ENCODE data around the gene GRID1. TPM values are rescaled to one million over a fixed set of nuclear protein-coding genes. Genes with fewer than 3 reads are reported as not detected.

GRID1 gene
- total RNA-seq, 1 experiment from 2014 or later, result 5.6 TPM

GRCh38 chr10:85784792-85785191 lies 581.8 kb downstream of the GRID1 start (continued):
- TF ChIP-seq CTCF (IDR thresholded peaks at IDR 0.05 in 2 of 3, conservative IDR thresholded peaks at IDR 0.05 in 1 of 3; ENCODE audit: borderline replicate concordance in 1 of 3, insufficient read depth in 1 of 3, low read depth in 2 of 3, low read length in 2 of 3) (no peak), ZBTB33 (IDR thresholded peaks at IDR 0.05; ENCODE audit: extremely low read depth, insufficient replicate concordance, low read length) (no peak), POLR2AphosphoS5 (IDR thresholded peaks at IDR 0.05; ENCODE audit: low read depth, low read length) (no peak), ZFX (IDR thresholded peaks at IDR 0.05) (no peak)

DNA sequence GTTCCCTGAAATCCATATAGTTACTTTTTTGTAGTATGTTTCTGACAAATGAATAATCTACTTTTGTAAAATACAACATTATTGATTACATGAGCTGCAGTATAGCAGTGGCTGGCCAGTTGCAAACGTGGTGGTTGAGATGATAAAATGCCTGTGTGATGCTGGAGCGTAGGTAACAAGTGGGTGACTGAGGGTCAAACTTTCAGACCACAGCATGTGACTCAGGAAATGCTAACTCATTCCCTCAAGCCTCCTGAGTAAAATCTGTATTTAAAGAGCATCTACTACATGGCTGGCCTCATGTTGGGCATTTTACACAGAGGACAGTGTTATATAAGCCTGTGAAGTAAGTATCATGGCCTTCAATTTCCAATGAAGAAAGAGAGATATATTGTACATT lies 585.2 kb downstream of the GRID1 start:
- ATAC-seq (no peak), DNase-seq (ENCODE audit: low read depth, low spot score) (no peak)
- BruUV-seq (replicated peaks), result no TSS peak
- no peak overlapping the region for H3K9ac ChIP-seq (ENCODE audit: low read length)
- no peaks in the 10 kb centered on the region for H3K9me3 ChIP-seq (ENCODE audit: control insufficient read depth in 1 of 2, insufficient read depth in 1 of 2, low read depth in 1 of 2, low read length in 2 of 2)
- POLR2A ChIA-PET, result no interaction called here
- CTCF ChIA-PET, result no interaction called here
- no peaks in the 10 kb centered on the region for H3K79me2 ChIP-seq (ENCODE audit: insufficient read depth, low read length)
- intact Hi-C loops (cut with micrococcal nuclease), result no loop called here
- no peaks in the 10 kb centered on the region for H3K9me2 ChIP-seq (ENCODE audit: insufficient read depth)
- H3K4me3 ChIP-seq (replicated peaks in 1 of 2; ENCODE audit: low read depth in 1 of 2, low read length in 2 of 2), result no peak overlapping the region
- no peak overlapping the region for H2AFZ ChIP-seq (ENCODE audit: low read depth, low read length, poor library complexity, severe bottlenecking)
- no peaks in the 10 kb centered on the region for H3K36me3 ChIP-seq (ENCODE audit: control insufficient read depth in 1 of 2, insufficient read depth in 2 of 2, low read length in 2 of 2)
- H3K4me2 ChIP-seq (ENCODE audit: low read length), result no peak overlapping the region
- RAD21 ChIA-PET (ENCODE audit: low non-redundant PET in 1 of 2, low total read pairs in 2 of 2, uncharacterized antibody in 2 of 2, unreplicated experiment in 2 of 2), result no interaction called here
- H3K27me3 ChIP-seq (ENCODE audit: insufficient read depth, low read length), result no peaks in the 10 kb centered on the region
- no peaks in the 10 kb centered on the region for H4K20me1 ChIP-seq (ENCODE audit: insufficient read depth)
- no peaks in the 10 kb centered on the region for H3K4me1 ChIP-seq (ENCODE audit: control insufficient read depth in 1 of 2, insufficient read depth in 2 of 2, low read length in 2 of 2)
- H3K27ac ChIP-seq (ENCODE audit: low read depth, low read length), result no peak overlapping the region
- no peak for TF ChIP-seq EZH2 (IDR thresholded peaks at IDR 0.05)
- no peak for TF ChIP-seq SP1 (IDR thresholded peaks at IDR 0.05; ENCODE audit: low read depth)
- no peak for TF ChIP-seq TCF7L2 (IDR thresholded peaks at IDR 0.05; ENCODE audit: borderline replicate concordance, extremely low read depth, insufficient read depth, insufficient read length)
- no peak for TF ChIP-seq ZFX (IDR thresholded peaks at IDR 0.05)
- TF ChIP-seq CBX3 (IDR thresholded peaks at IDR 0.05; ENCODE audit: low read depth), result no peak
- no peak for TF ChIP-seq CEBPB (IDR thresholded peaks at IDR 0.05; ENCODE audit: low read depth)
- TF ChIP-seq POLR2AphosphoS5 (IDR thresholded peaks at IDR 0.05; ENCODE audit: low read depth, low read length), result no peak
- TF ChIP-seq CTCF (IDR thresholded peaks at IDR 0.05 in 2 of 3, conservative IDR thresholded peaks at IDR 0.05 in 1 of 3; ENCODE audit: borderline replicate concordance in 1 of 3, insufficient read depth in 1 of 3, low read depth in 2 of 3, low read length in 2 of 3), result no peak
- no peak for TF ChIP-seq RAD21 (IDR thresholded peaks at IDR 0.05; ENCODE audit: low read depth)
- TF ChIP-seq FOSL1 (IDR thresholded peaks at IDR 0.05; ENCODE audit: low read depth), result no peak
- TF ChIP-seq, protein P1, sequence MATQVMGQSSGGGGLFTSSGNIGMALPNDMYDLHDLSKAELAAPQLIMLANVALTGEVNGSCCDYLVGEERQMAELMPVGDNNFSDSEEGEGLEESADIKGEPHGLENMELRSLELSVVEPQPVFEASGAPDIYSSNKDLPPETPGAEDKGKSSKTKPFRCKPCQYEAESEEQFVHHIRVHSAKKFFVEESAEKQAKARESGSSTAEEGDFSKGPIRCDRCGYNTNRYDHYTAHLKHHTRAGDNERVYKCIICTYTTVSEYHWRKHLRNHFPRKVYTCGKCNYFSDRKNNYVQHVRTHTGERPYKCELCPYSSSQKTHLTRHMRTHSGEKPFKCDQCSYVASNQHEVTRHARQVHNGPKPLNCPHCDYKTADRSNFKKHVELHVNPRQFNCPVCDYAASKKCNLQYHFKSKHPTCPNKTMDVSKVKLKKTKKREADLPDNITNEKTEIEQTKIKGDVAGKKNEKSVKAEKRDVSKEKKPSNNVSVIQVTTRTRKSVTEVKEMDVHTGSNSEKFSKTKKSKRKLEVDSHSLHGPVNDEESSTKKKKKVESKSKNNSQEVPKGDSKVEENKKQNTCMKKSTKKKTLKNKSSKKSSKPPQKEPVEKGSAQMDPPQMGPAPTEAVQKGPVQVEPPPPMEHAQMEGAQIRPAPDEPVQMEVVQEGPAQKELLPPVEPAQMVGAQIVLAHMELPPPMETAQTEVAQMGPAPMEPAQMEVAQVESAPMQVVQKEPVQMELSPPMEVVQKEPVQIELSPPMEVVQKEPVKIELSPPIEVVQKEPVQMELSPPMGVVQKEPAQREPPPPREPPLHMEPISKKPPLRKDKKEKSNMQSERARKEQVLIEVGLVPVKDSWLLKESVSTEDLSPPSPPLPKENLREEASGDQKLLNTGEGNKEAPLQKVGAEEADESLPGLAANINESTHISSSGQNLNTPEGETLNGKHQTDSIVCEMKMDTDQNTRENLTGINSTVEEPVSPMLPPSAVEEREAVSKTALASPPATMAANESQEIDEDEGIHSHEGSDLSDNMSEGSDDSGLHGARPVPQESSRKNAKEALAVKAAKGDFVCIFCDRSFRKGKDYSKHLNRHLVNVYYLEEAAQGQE (IDR thresholded peaks at IDR 0.05; ENCODE audit: low read depth), result no peak
- TF ChIP-seq EGR1 (IDR thresholded peaks at IDR 0.05; ENCODE audit: low read depth), result no peak
- no peak for TF ChIP-seq EZH2phosphoT487 (IDR thresholded peaks at IDR 0.05; ENCODE audit: borderline replicate concordance)
- no peak for TF ChIP-seq SRF (IDR thresholded peaks at IDR 0.05; ENCODE audit: low read depth)

Data from HCT116 (cell line).